Stomach (tissue), 4 donors: ENCODE results near the gene SYNJ1.

Experiments
- CTCF ChIP-seq, 7 experiments: fragments of 450-650 bp in 4 of 7; fragments of 200-600 bp in 3 of 7; sonication (generic) in 3 of 7; IDR thresholded peaks; one replicate each; pipeline ENCODE4 v1.5.1; 2016 to 2019; ENCODE audit warnings: antibody characterized with exemption in 7 of 7, control low read depth in 2 of 7, mild to moderate bottlenecking in 1 of 7
- POLR2A ChIP-seq, 4 donors: fragments of 450-650 bp; IDR thresholded peaks; one replicate each; pipeline ENCODE4 v1.6.1; 2016; ENCODE audit warnings: antibody characterized with exemption in 4 of 4, control low read depth in 2 of 4, mild to moderate bottlenecking in 1 of 4, moderate library complexity in 1 of 4

- TF ChIP-seq CTCF (IDR thresholded peaks at IDR 0.05) (no peak), POLR2A (IDR thresholded peaks at IDR 0.05) (no peak)
Observed at GRCh38 chr21:32708069-32708468, 19.7 kb downstream of the SYNJ1 start.
